GM18511 (cell line): ENCODE data around the gene ARF3.

Source experiments
- ATAC-seq: cut with Tn5 transposase; IDR thresholded peaks from one replicate; pipeline ENCODE4 v1.9.1; 2021; ENCODE audit warnings: mild to moderate bottlenecking, moderate library complexity; ENCODE audit not compliant: unreplicated experiment

Gene ARF3

DNA sequence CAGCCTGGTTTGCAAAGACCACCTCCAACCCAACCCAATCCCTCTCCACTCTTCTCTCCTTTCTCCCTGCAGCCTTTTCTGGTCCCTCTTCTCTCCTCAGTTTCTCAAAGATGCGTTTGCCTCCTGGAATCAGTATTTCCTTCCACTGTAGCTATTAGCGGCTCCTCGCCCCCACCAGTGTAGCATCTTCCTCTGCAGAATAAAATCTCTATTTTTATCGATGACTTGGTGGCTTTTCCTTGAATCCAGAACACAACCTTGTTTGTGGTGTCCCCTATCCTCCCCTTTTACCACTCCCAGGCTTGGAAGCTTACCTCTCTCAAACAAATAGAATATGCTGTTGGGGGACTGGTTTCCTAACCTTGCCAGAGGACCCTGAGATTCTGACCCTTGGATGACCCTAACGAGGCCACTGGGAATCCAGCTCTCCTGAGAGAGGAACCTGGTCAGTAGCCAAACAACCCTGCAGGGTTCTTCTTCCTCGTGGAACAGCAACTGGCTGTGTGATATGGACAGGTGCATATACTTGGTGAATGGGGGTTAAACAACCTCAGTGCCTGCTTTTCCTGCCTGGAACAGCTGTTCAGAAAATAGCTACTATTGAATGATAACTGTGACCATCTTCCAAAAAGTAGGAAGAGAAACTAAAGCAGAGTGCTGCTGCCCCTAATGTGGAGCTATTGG lies 25.3 kb upstream of the ARF3 start:
- no peak for ATAC-seq

DNA sequence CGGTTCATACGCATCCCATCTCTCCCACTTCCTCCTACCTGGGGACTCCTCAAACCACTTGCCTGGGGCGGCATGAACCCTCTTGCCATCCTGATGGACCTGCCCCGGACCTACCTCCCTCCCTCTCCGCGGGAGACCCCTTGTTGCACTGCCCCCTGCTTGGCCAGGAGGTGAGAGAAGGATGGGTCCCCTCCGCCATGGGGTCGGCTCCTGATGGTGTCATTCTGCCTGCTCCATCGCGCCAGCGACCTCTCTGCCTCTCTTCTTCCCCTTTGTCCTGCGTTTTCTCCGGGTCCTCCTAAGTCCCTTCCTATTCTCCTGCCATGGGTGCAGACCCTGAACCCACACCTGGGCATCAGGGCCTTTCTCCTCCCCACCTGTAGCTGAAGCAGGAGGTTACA lies 24.5 kb upstream of the ARF3 start:
- ATAC-seq: no peak

DNA sequence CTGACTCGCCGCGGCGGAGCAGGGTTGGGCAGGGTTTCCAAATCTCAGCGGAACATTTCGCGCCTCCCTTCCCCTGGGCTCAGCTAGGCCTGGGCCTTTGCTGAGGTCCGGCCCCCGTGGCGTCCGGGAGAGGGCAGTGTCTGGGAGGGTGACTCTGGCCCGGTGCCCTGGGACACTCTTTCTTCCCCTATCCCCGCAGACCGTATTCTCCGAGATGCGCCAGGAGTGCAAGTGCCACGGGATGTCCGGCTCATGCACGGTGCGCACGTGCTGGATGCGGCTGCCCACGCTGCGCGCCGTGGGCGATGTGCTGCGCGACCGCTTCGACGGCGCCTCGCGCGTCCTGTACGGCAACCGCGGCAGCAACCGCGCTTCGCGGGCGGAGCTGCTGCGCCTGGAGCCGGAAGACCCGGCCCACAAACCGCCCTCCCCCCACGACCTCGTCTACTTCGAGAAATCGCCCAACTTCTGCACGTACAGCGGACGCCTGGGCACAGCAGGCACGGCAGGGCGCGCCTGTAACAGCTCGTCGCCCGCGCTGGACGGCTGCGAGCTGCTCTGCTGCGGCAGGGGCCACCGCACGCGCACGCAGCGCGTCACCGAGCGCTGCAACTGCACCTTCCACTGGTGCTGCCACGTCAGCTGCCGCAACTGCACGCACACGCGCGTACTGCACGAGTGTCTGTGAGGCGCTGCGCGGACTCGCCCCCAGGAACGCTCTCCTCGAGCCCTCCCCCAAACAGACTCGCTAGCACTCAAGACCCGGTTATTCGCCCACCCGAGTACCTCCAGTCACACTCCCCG lies 23.9 kb upstream of the ARF3 start:
- no peak for ATAC-seq

DNA sequence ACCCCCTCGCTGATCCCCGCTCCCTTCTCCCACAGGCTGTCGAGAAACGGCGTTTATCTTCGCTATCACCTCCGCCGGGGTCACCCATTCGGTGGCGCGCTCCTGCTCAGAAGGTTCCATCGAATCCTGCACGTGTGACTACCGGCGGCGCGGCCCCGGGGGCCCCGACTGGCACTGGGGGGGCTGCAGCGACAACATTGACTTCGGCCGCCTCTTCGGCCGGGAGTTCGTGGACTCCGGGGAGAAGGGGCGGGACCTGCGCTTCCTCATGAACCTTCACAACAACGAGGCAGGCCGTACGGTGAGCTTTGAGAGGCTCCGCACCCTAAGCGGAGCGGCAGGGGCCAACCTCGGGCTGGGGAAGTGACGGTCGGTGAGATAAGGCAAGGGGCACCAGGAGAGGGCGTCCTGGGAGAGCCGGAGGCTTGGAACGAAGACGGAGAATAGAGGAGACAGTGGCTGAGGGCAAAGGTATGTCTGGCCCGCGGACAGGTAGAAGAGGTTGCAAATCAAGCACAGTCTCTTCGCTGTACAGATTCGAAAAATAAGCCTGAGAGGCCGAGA lies 23.2 kb upstream of the ARF3 start:
- ATAC-seq: no peak

DNA sequence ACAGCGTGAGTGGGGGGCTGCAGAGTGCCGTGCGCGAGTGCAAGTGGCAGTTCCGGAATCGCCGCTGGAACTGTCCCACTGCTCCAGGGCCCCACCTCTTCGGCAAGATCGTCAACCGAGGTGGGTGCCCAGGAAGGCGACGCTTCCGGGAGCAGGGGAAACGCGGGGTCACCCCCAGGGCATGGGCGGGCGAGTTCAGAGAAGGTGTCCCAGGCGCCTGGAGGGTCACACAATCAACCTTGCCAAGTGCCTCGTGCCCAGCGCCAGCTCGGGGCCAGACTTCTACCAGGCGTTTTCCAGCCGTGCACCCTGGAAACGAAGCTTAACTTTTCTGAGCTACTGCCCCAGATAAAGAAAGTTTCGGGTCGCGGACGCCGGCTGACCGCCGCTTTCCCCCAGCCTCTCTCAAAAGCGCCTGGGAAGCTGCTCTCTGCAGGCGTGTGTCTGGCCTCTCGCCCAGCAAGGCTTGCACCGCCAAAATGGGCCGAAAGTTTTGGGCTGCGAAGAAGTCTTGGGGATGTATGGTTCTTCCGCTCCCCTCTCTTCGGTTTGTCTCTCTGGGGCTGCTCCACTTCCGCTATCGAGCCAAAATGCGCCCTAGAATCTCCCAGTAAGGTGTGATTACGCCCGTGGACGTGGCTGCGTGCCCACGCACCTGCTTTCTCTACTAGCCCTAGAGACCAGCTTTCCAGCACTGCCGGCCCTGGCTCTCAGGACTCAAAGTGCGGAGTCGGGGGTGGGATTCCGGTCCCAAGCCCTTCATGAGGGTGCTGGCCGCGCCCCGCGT lies 22.5 kb upstream of the ARF3 start:
- no peak for ATAC-seq

DNA sequence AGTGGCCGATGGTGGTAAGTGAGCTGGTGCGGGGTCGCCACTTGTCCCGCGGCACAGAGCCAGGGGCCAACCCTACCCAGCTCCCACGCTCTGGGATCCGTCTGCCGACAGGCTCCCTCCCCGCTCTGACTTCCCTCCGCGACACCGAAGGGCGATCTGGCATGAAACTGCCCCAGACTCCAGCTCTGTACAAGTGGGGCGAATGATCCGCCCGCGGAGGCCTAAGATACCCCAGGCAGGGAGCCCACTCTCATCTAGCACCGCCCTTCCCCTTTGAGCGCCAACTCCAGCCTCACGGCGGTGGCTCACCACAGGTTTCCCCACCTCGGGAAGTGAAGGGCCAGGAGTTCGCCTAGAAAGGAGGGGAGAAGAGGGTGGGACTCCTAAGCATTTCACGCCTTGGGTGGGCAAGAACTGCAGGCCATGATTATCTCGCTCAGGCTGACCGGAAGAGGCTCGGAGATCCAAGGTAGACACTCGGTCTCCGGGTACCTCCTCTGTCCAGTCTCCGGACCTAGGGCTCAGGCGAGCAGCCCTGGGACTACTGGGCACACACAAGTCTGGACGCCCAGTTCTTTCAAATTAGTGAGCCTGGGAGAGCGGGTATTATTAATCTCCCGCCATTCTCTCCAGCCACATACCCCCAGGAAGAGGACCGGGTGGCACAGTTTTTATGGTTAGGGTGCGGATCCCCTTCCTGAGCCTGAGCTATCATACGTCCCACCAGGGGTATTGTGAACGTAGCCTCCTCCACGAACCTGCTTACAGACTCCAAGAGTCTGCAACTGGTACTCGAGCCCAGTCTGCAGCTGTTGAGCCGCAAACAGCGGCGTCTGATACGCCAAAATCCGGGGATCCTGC lies 21.7 kb upstream of the ARF3 start:
- ATAC-seq: peak; percentile 9

DNA sequence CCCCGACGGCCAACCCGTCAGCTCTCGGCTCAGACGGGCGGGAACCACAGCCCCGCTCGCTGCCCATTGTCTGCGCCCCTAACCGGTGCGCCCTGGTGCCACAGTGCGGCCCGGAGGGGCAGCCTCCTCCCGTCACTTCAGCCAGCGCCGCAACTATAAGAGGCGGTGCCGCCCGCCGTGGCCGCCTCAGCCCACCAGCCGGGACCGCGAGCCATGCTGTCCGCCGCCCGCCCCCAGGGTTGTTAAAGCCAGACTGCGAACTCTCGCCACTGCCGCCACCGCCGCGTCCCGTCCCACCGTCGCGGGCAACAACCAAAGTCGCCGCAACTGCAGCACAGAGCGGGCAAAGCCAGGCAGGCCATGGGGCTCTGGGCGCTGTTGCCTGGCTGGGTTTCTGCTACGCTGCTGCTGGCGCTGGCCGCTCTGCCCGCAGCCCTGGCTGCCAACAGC lies 21.0 kb upstream of the ARF3 start, which contains the start of gene WNT1:
WNT1 (plus strand) TSS at position 32 of the 450 bp plus-strand sequence; CDS start at position 361, 329 bp downstream.
- ATAC-seq: peak; percentile 9

DNA sequence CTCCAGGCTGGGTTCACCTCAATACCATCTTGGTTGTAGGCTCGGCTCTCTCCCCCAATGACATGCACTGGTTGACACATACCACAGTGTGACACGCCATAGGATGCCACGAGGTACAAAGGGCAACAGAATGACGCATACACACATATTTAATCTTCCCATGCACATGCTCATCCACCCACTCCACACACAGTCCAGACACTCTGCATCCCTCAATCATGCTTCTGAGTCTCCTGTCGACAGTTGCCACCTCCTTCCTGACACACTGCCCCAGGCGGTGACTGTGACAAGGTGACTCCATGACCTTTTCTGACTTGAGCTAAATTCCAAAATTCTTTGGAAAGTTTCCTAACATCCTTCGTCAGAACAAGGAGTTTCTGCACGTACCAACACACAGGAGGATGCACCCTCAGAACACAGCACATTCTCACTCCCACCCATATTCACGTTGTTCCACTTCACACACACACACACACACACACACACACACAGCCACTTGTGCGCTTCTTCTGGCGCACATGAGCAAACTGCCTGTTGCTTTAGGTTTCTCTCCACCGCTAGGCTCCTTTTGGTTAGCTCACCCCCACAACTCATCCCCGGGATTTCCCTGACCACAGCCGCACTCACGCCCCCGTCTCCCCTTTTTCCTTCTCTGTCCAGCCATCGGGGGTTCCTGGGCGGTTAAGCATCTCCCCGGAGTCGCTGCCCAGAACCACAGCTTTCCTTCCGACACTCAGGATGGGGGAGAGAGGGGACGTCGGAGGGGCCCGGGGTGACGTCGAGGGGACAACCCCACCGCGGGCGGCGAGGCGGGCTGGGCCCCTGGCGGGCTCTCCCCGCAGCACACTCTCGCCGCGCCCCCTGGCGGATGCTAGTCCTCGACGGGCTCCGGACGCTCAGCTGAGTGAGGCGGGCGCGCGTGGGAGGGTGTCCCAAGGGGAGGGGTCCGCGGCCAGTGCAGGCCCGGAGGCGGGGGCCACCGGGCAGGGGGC lies 20.3 kb upstream of the ARF3 start:
- peak; percentile 57 for ATAC-seq

DNA sequence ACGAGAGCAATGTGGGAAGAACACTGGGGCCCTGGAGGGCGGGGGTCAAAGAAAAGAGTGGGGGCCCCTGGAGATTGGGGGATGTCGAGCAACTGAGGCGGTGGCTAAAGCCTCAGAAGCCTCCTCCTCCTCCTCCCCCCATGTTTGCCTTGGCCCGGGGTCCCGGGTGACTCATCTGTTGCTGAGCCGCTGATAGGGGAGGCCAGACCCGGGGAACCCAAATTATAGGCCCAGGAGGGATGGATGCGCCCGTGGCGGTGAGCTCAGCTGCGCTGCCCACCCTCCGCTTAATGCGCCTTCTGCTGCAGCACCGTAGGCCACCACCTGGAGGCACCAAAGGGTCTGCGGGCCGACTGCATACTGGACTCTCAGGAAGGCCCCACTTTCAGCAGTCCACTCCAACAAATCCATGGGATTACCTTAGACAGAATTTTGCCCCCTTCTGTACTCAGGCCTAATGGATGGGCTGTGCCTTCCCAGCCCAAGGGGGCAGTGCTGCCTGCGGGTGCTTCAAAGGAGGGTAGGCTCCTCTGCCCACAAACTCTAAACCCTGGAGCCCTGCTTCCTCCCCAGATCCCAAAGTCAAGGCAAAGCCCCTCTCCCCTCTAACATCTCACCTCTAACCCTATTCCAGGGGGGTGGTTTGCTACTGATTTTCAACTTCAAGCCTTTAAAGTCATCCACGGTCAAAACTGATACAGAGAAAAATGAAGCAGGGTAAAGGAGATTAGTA lies 16.8 kb upstream of the ARF3 start:
- no peak for ATAC-seq

DNA sequence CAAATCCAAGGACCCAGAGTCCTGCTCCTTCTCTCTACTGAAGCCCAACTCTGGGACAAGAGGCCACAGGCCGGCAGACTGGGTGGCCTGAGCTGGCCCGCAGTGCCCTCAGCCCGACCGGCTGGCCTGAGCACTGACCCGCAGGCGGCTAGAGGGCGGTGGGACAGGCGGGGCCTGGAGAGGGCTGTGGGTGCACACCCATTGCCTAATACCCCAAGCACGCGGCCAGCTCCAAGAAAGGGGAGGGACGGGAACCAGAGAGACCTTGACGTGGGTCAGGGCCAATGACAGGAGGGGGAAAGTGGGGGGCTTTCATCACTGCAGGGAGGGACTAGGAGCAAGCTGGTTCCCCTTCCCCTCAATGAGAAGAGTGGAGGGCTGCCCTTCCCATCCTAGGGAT lies 16.2 kb upstream of the ARF3 start:
- no peak for ATAC-seq

DNA sequence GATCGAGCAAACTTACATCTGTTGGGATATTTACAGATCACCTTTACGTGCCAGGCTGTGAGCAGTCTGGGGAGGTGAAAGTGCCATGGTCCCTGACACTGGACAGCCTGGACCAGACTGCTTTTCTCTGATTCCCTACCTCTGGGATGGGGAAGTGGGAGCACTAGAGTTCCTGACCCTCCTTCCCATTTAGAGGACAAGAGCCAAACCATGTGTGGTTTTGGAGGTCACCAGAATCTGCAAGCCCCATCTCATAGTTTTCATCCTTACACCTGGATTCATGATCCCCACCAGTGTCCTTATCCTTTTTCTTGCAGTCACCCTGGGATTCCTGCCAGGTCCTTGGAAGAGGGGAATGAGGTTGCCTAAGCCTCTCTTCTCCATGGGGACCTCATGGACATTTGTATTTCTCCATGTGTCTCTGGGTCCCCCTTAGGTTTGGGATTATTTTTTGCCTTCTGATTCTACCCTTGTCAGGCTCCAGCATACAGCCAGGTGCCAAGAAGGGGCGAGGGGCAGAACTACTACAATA lies 15.7 kb upstream of the ARF3 start:
- ATAC-seq: no peak

DNA sequence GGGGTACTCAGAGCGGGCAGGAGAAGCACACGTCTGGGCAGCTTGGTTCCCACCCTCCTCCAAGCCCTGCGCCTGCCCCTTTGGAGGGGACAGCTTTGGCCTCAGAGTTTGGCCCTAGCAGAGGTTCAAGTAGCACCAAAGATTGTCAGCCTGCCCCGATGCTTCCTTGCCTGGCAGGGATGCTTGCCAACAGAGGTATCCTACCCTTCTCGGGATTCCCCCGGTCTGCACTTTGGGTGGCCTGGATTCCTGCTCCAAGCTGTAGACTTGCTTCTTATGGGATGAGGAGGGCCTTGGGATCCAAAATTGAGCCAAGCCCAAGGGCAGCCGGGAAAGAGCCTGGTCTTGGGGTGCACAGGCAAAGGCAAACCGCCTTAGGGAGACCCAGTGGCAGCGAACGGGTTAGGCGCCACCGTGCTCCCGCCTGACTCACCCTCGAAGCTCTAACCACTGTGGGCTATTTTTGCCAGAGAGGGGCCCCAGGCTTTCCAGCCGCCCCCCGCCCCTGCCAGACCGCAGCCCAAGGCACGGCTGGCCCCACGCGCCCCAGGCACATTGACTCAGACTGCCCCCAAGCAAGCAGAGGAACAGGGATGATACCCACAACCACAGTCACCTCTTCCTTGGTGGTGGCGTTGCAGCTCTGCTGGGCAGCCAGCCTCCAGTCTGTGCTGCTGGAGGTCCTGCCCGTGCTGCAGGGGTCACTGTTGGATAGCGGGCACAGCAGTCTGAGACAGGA lies 15.1 kb upstream of the ARF3 start:
- no peak for ATAC-seq

DNA sequence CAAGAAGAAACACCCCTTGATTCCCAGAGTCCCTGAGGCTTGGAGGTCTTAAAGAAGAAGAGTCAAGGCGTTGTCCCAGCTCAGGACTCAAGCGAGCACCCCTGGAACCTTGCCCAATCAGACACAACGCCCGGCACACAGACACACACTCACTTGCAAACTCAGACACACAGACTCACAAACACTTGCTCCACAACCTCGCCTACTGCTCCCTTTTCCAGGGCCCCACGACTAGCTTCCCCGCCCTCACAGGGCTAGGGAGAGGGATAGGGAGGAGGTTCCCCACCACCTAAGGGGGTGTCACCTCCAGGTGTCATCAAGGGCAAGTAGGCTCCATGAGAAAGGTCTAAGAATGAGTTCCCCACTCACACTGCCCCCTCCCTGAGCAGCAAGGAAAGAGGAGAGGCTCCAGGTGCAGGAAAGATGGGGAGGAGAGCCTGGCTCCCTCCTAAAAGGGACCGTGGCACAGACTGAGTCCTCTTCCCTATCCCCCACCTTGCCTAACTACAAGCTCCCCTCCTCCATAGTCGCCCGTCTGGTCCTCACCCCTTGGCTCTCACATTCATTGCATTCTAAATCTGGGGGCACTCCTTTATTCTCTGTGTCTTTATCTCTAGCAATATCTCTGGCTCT lies 13.5 kb upstream of the ARF3 start:
- no peak for ATAC-seq

DNA sequence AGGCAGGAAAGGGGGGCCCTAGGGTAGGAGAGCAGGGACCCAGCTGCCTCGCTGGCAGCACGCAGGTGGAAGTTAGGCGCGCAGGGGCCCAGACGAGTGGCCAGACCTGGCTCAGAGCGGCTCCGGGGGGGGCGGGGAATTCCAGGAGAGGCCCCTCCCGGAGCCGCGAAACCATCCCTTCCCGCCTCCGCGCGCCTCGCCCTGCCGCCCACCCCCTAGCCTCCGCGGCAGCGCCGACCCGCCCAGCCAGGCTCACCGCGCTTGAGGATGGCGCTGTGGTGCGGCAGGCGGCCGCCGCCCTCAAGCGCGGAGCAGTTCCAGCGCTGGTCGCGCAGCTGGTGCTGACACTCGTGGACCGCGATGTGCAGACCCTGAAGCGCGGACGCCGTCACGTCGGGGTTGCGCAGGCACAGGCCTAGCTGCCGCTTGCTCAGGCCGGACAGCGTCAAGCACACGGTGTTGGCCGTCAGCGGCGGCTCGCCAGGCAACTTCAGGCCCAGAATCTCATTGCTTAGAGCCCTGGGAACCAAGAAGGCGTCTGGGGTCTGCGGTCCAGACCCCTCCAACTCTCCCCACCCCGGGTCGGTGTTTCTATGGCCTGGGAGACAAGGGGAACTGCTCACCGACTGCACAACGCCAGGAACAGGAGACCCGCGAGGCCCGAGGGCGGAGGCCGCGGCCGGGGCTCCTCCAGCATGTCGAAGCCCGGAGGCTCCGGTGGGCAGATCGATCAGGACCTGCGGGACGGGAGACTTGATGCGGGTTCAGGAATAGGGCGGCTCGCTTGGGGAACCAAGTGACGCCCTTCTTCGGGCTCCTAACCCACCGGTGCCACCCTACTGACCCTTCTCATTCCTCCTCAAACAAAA lies 12.8 kb upstream of the ARF3 start:
- no peak for ATAC-seq

DNA sequence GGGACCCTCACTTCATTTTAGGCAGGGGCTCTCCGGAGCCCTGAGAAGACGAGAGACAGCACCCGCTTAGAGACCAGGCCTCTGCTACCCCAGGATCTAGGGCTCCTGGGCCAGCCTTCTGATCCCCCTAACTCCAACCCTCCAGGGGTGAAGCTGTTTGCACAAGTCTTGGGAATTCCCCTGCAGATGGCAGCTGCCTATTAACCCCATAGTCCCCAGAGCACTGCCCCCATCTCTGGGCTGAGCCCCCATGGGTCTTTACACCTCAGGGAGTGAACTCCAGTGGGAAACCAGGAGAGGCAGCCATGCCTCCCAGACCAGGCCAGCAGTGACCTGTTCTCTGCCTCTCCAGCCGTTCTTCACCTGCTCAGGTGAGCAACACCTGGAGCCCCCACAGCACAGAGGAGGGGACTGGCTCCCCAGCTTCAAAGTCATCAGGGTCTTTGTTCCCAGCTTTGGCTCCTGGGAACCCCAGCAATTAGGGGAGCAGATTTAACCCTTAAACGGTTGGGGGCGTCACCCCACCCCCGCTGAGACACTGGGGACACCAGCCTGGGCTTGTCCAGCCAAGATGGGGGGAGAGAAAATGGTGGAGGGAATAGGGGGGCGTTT lies 12.0 kb upstream of the ARF3 start:
- no peak for ATAC-seq

DNA sequence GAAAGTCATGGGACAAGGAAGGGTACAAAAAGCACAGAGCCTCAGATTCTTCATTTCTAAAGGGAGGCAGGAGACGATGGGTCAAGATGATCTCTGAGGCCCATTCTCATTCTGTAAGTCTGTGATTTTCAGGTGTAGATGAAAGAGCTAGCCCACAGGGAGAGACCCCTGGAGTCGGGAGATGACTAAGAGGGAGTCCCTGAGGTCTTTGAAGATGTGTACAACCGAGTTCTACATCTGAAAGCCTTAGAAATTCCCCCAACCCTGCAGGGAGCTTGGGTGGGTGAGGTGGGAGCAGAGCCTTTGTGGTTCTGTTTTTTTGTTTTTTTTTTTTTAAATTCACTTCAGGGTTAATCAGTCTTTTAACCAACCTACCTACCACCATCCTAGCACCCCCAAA lies 11.2 kb upstream of the ARF3 start:
- no peak for ATAC-seq
